GM21447 (cell line): ENCODE results near the gene NR2F1.

Experiments used
- ATAC-seq: cut with Tn5 transposase; IDR thresholded peaks from one replicate; pipeline ENCODE4 v1.9.1; 2021; ENCODE audit not compliant: unreplicated experiment

The NR2F1 gene

DNA sequence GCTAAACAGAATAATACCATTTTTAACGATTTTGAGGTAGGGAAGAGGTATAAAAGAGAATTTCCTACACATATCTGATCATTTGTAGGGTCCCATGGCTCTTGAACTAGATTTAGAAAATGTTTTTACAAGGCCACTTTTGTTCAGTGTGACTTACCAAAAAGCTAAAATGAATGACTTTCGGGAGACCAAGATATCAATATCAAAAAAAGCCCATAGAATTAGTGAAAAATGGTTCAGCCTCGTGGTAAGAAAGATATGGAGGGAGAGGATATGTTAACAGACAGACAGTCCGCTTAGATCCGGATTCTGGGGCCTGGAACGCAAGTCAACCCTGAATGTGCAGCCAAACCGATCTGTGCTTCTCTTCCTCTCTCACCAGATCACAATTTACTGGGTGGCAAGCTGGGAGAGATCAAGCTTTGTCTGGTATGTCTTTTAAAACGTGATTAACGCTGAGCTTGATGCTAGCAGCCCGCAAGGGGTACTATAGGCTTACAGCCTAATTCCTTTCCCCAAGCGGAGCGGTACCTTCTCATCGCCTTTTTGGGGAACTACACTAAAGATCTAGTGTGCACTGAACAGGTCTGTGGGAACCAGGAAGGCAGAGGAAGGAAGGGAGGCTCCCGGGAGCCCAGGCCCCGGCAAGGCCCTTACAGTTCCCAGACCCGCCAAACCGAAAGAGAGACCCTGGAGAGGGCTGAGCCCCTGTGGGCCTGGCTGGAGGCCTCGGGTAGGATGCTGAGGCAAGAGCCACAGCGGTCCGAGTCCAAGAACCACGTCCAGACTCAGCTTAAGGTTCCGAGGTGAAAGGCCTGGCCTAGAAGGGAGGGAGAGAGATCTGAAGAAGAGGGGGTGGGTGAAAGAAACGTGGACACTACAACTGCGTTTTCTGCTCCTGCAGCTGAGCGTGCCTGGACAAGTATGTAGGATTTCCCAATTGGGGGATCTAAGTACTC lies 4.9 kb upstream of the NR2F1 start:
- ATAC-seq = no peak

DNA sequence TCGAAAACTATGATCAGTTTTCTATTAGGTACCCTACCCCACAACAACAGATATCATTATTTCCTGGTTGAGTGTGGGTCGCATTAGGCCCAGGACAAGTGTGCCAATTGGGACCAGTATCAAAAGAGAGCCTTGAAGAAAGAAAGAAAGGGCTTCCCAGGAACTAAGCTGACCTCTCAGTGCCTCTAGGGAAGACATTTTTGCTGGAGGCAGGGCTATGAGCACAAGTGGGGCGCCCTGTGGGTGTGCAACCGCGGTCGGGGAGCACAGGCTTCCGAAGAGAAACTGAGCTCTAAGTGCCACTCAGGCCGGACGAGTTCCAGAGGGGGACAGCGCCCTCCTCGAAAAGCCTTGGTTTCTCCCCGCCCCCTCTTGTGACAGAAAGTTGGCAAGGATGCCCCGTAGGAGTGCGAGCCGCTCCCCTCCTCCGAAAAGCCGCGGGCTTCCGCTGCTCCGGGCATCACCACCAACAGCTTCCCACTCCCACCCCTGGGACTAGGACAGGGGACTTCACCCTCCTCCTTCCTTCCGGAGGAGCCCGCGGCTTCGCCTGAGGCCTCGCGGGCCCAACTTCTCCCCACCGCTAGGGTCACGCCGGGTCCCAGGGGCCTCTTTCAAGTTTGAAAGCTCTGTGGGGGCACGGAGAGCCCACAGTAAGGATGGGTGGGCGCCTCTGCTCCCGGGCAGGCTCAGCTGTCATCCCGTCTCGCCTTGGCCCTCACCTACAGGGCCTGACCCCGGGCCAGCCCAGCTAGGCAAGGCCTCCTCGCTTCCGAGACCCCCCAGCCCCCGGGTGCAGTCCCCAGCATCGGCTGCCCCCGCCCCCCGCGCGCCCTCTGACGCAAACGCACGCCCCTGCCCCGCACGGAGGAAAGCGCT lies 4.0 kb upstream of the NR2F1 start:
- ATAC-seq = no peak

- no peak for ATAC-seq
Measured at GRCh38 chr5:93579692-93580062, 3.3 kb upstream of the NR2F1 start.

DNA sequence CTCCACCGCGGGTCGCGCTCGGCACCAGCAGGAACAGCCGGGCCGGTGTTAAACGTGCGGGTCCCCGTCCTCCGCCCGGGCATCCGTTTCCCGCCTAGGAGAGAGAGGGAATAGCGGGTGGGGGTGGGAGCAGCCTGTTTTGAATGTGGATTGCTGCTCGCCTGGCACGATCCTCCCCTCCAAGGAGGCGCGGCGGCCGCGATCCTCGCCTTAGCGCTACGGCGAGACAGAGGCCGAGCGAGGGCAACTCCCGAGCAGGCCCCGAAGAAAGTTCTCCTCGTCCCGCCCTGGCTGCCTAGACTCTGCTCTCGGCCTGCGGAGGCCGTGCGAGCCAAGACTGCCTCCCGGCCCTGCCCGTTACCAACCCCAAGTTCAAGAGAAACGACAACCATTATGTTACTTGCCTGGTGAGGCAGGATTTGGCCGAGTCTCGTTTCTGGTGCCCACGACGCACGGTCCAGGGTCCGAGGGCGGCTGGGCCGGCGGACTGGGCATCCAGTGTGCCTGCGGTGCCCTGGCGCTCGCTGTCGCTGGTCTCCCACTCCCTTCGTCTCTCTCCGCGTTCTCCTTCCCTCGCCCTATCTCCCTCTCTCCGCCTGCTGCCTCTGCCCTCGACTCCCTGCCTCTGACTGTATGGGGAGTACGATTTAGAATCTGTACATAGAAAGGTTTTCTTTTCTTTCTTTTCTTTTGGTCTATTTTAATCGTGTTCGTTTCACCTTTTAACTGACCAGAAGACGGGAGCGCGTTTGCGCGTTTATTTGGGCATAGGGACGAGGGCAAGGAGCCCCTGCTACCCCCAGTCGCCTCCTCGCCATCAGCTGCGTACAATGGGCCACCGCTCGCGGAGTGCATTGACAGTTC lies 2.7 kb upstream of the NR2F1 start:
- no peak for ATAC-seq

DNA sequence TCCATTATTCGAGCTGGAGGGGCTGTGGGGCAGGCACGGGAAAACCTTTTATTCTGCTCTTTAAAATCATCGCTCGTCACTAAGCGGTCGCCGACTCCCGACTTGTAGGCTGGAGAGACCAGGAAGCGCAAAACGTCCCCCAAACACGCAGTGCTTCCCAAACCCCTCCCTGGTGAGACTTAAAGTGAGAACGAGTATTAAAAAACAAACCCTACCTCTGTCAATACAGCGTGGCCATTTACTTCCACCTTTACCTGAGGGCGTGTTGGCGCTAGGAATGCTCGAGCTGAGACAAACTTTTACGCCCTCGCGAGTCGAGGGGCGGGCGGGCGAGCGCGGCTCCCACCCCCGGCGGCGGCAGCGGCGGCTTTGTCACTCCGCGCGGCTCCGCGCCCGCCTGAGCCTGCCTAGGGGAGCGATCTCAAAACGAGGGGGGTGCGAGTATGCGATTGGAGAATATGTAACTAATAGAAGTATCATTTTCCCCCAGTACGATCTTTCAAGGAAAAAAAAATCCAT lies 2.0 kb upstream of the NR2F1 start, which contains the start of gene NR2F1-AS1:
NR2F1-AS1 (minus strand) TSS at position 293 of the 519 bp plus-strand sequence.
- ATAC-seq = peak; percentile 14

DNA sequence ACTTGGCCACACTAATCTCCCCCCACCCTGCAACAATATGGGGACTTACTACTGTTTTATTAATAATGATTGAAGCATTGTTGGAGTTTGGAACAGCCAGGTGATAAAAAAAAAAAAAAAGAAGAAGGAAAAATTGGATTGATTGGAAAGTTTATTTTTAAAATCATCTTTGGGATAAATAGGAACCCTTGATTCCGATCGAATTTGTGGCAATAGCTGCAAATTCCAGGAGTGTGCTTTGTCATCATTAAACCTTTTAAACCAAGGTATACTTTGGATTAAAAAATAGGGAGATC lies 907 bp upstream of the NR2F1 start:
- ATAC-seq = no peak

DNA sequence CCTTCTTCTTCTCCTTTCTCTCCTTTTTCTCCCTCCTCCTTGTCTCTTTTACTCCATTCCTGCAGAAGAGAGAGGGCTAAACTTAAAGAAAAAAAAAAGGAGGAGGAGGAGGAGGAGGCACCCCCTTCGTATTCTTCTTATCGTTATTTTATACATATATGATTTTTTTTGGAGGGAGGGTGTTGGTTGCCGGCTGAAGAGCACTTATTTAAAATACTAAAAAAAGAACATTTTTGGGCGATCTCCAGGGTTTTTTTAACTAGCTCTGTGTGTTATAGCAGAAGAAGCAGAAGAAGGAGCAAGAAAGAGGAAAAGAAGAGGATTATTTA lies 381 bp downstream of the NR2F1 start:
- ATAC-seq = no peak

GRCh38 chr5:93583768-93584595 lies 960 bp downstream of the NR2F1 start:
- no peak for ATAC-seq

- ATAC-seq = no peak
Measured at GRCh38 chr5:93584596-93585040, 1.6 kb downstream of the NR2F1 start.

DNA sequence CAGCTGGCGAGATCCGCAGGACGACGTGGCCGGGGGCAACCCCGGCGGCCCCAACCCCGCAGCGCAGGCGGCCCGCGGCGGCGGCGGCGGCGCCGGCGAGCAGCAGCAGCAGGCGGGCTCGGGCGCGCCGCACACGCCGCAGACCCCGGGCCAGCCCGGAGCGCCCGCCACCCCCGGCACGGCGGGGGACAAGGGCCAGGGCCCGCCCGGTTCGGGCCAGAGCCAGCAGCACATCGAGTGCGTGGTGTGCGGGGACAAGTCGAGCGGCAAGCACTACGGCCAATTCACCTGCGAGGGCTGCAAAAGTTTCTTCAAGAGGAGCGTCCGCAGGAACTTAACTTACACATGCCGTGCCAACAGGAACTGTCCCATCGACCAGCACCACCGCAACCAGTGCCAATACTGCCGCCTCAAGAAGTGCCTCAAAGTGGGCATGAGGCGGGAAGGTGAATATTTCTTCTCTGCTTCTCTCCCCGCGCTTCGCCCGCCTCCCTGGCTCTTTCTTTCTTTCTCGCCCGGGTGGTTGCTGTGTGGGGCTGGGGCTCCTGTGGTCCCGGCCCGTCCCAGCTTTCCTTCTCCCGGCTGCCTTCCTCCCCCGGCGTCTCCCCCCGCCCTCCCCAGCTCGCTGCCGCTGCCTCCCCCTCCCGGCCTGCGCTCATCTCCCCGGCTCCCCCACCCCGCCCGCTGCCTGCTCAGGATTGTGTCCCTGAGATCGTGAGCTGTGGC lies 2.2 kb downstream of the NR2F1 start:
- ATAC-seq = no peak

- no peak for ATAC-seq
Measured at GRCh38 chr5:93585767-93586385, 2.9 kb downstream of the NR2F1 start.

DNA sequence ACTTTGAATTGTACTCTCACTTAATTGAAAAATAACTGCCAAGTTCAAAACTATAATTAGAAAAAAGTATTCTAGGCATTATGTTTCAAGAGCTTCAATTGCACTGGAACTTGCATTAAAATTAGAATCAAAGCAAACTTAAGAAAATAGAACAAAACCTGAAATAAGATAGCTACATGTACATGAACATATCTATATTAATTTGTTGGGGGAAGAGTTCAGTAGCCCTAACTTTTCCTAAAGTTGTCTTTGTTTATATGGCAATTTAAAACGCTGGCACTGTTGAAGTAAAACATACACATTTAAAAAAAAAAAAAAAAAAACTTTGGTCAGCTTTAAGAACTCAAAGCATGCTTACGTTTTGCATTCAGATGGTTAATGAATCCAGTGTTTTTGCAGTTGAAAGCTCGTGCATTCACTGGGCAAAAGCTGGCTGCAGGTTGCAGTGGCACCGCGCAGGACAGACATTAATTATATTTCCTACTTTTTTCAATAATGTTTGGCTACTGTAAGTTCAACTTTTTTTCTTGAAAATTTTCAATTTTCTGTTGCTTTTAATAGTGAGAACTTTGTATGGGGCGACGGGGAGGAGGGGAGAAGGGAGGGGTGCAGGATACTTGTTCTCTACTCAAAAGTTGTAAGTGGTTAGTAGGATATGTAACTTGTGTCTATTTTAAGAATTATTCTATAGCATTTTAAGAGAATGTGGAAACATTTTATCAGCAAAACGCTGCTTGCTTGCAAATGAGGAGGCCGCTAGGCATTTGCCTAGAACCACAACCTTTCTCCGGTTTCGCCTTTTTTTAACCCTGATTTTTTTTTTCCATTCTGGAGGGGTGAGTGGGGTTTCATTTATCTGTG lies 3.9 kb downstream of the NR2F1 start:
- ATAC-seq = no peak

DNA sequence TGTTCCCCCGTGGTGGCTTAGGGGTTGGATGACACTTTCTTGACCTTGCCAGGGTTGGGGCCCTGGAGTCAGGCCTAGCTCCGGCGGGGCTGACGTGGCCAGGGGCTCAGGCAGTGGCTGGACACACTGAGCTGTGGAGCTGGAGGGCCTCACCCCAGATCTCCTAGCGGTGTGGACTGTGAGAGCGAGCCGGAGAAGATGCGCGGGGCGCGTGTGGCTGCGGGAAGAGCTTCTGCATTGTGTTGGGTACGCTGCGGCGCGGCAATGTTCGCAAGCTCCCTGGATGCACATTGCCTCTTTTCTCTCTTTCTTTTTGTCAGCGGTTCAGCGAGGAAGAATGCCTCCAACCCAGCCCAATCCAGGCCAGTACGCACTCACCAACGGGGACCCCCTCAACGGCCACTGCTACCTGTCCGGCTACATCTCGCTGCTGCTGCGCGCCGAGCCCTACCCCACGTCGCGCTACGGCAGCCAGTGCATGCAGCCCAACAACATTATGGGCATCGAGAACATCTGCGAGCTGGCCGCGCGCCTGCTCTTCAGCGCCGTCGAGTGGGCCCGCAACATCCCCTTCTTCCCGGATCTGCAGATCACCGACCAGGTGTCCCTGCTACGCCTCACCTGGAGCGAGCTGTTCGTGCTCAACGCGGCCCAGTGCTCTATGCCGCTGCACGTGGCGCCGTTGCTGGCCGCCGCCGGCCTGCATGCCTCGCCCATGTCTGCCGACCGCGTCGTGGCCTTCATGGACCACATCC lies 4.8 kb downstream of the NR2F1 start:
- no peak for ATAC-seq

GRCh38 chr5:93588352-93589151 lies 5.5 kb downstream of the NR2F1 start:
- ATAC-seq = no peak

GRCh38 chr5:93589152-93589828 lies 6.3 kb downstream of the NR2F1 start:
- ATAC-seq = no peak

GRCh38 chr5:93589829-93590215 lies 6.8 kb downstream of the NR2F1 start:
- ATAC-seq = no peak
